HG02885 (cell line): ENCODE measurements around the gene TMED5.
"Not testable (repeated sequence)": the region's sequence is repeated elsewhere in the genome, so short reads cannot be mapped to it uniquely, and the experiment has no call there.

Experiments used
- ATAC-seq: cut with Tn5 transposase; IDR thresholded peaks from one replicate; pipeline ENCODE4 v1.9.1; 2021; ENCODE audit warnings: mild to moderate bottlenecking; ENCODE audit not compliant: unreplicated experiment, poor library complexity

The TMED5 gene

DNA sequence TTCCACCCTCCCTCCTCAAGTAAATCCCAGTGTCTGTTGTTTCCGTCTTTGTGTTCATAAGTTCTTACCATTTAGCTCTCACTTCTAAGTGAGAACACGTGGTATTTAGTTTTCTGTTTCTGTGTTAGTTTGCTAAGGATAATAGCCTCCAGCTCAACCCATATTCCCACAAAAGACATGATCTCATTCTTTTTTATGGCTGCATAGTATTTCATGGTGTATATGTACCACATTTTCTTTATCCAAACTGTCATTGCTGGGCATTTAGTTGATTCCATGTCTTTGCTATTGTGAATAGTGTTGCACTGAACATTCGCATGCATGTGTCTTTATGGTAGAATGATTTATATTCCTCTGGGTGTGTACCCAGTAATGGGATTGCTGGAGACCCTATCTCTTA lies 5.6 kb downstream of the TMED5 start:
- ATAC-seq = not testable (repeated sequence)

DNA sequence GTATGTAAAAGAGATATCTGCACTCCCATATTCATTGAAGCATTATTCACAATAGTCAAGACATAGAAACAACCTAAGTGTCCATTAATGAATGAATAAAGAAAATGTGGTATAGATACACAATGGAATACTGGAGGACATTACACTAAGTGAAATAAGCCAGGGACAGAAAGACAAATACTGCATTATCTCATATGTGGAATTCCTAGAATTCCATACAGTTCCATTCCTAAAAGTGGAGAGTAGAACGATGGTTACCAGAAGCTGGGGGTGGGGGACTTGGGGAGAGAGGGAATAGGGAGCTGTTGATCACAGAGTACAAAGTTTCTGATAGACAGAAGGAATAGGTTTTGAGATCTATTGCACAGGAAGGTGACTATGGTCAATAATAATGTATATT lies 7.4 kb downstream of the TMED5 start:
- no peak for ATAC-seq

GRCh38 chr1:93171549-93172034 lies 8.6 kb downstream of the TMED5 start:
- ATAC-seq = no peak

DNA sequence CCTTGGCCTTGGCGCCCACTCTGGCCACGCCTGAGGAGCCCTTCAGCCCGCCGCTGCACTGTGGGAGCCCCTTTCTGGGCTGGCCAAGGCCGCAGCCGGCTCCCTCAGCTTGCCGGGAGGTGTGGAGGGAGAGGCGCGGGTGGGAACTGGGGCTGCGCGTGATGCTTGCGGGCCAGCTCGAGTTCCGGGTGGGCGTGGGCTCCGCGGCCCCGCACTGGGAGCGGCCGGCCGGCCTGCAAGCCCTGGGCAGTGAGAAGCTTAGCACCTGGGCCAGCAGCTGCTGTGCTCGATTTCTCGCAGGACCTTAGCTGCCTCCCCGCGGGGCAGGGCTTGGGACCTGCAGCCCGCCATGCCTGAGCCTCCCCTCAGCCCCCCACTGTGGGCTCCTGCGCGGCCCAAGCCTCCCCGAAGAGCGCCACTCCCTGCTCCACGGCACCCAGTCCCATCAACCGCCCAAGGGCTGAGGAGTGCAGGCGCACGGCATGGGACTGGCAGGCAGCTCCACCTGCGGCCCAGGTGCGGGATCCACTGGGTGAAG lies 10.0 kb downstream of the TMED5 start:
- ATAC-seq = not testable (repeated sequence)

DNA sequence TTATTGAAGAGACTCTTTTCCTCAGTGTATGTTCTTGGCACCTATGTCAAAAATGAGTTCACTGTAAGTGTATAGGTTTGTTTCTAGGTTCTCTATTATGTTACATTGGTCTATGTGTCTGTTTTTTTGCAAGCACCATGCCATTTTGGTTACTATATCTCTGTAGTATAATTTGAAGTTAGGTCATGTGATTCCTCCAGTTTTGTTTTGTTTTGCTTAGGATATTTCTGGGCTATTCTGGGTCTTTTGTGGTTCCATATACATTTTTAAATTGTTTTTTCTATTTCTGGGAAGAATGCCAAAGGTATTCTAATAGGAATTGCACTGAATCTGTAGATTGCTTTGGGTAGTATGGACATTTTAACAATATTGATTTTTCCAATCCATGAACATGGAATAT lies 13.2 kb downstream of the TMED5 start:
- ATAC-seq = no peak

DNA sequence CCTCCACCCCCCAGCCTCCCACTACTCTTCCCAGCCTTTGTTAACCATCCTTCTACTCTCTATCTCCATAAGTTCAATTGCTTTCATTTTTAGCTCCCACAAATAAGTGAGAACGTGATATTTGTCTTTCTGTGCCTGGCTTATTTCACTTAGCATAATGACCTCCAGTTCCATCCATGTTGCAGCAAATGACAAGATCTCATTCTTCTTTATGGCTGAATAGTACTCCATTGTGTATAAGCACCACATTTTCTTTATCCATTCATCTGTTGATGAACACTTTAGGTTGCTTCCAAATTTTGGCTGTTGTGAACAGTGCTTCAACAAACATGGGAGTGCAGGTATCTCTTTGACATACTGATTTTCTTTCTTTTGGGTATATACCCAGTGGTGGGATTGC lies 14.3 kb downstream of the TMED5 start:
- not testable (repeated sequence) for ATAC-seq

GRCh38 chr1:93164816-93165215 lies 15.4 kb downstream of the TMED5 start:
- ATAC-seq = no peak

- ATAC-seq = not testable (repeated sequence)
These were observed 16.9 kb downstream of the TMED5 start for GRCh38 chr1:93163314-93163713.

DNA sequence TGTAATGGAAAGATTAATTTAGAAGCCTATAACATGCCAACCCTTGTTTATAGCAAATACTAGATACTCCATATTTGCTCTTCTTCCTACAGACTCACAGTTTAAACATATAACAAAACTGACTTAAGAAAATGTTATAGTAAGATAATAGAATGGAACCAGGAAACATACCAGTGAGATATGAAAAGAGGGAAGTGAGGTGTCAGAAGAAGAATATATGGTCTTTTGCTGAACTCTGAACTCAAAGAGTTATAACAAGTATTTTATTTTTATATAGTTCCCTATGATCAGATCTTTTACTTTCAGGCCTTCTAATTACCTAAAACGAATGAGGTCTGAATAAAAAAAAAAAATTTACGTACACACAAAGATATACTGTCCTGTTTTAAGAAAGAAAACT lies 20.9 kb downstream of the TMED5 start:
- no peak for ATAC-seq

DNA sequence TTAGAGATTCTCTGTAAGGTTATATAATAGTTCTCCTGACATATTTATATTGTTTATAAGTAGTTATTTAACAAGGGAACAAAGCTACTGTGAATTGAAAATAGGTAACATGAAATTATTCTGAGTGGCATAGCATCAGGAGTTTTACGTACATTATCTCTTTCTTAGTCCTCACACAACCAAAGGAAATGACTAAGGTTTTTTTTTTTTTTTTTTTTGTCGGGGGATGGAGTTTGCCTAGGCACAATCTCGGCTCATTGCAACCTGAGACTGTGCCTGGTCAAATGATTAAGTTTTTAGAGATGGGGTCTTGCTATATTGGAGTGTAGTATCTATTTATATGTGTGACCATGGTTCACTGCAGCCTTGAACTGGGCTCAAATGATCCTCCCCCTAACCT lies 24.9 kb downstream of the TMED5 start:
- ATAC-seq = no peak

- ATAC-seq = no peak
These were observed 25.3 kb downstream of the TMED5 start for GRCh38 chr1:93154898-93155297.

GRCh38 chr1:93152835-93153234 lies 27.4 kb downstream of the TMED5 start:
- ATAC-seq = no peak

DNA sequence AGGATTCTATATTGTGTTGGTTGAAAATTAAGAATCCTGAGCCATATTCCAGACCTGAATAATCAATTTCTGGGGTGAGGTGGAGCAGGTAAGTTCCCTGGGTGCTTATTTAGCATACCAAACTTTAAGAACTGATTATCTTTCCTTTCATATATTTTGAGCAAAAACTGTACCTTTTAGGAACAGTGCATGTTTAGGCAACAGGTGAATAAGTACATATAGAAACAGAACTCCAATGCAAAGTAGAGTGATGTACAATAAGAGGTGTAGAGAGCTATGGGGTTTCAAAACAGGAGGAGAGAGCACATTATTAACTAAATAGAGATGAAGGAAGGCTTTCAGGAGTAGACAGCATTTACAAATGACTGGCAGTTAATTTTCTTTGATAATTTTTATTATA lies 28.7 kb downstream of the TMED5 start:
- no peak for ATAC-seq

DNA sequence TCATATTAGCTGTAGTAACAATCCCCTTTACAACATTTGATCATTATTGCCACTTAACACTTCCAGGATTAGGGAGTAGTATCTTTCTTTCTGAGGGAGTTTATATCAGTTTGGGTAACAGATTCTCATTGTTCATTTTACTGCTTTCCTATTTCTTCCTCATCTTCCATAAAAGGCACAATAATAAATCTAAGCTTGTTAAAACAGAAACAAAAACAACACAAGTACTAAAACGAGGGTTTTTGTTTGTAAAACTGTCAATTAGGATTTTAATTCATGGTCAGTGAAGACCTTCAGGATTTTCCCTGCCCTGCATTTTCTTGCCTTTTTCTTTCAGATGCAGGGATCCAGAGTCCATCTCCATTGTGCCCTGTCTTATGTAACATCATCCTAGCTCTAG lies 29.5 kb downstream of the TMED5 start:
- no peak for ATAC-seq

GRCh38 chr1:93148001-93148400 lies 32.2 kb downstream of the TMED5 start:
- no peak for ATAC-seq

- no peak for ATAC-seq
These were observed 36.4 kb downstream of the TMED5 start for GRCh38 chr1:93143769-93144168.

DNA sequence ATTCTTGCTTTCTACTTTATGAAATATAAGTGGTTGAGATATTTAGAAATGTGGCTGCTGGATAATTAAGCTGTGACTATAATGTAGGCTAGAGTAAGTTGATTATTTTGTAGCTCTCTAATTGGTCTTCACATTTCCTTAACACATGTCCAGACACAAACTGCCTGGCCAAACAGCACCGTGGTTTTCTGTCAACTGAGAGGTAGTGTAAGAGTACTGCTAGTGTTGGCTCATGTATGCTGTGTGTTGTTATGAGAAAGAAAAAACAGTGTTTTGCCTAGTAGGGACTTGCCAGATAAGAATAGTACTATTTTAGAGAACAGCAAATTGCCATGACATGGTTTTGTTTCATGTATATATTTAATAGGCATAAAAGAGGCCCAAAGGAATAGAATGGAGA lies 37.1 kb downstream of the TMED5 start:
- ATAC-seq = no peak

- no peak for ATAC-seq
These were observed 38.1 kb downstream of the TMED5 start for GRCh38 chr1:93142161-93142560.

GRCh38 chr1:93140106-93140505 lies 40.1 kb downstream of the TMED5 start:
- ATAC-seq = no peak

- ATAC-seq = no peak
These were observed 42.5 kb downstream of the TMED5 start for GRCh38 chr1:93137604-93138292.

- no peak for ATAC-seq
These were observed 43.8 kb downstream of the TMED5 start for GRCh38 chr1:93136445-93136844.

- ATAC-seq = no peak
These were observed 47.6 kb downstream of the TMED5 start for GRCh38 chr1:93132638-93133037.
